Measurements from ENCODE around the gene VTI1B.

- no peak for TF ChIP-seq CTBP1 (IDR thresholded peaks at IDR 0.05; ENCODE audit: borderline replicate concordance)
- no peak for TF ChIP-seq PKNOX1 (IDR thresholded peaks at IDR 0.05)
- TF ChIP-seq LEF1 (IDR thresholded peaks at IDR 0.05; ENCODE audit: borderline replicate concordance), result no peak
Measured at GRCh38 chr14:67717048-67717447, 42.6 kb upstream of the VTI1B start.

All from HEK293T (cell line).